Fibroblast of the conjunctiva (primary cell): Measurements from ENCODE around the gene C1S.
"Not testable (repeated sequence)": the region's sequence is repeated elsewhere in the genome, so short reads cannot be mapped to it uniquely, and the experiment has no call there.

ENCODE experiments used
- DNase-seq: peaks from one replicate; pipeline ENCODE4 v3.0.0-alpha.2; 2010; ENCODE audit warnings: low read depth

The C1S gene

GRCh38 chr12:7102582-7102981 lies 42.1 kb downstream of the C1S start:
- no peak for DNase-seq

DNA sequence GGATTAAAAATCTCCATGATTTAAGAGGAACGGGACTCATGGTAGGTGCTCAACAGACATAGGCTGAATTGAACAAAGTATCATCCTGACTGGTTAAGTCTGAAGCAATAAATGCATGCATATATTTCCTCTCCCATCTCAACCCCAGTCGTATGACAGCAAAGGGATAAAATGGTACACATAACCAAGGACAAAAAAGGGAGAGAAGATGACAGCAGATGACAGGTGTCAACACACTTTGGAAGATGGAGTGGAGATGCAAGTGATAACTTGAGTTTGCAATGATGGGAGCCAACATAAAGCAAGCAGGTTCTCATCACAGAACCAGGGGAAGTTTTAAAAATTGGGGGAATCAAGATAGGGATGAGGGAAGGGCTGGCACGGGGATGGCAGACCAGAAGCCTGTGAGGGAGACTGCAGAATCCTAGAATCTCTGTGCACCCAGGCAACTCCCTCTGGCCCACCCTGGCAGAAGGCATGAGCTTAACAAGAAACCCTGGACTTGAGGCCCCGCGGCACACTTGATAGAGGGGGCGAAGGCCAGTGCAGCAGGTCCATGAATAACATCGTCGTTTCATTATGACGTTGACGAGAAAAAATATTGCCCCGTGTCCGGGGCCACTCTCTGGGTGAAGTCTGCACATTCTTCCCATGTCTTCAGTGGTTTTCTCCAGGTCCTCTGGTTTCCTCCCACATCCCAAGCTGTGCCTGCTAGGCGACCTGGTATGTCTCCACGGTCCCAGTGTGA lies 43.5 kb downstream of the C1S start:
- DNase-seq, result no peak

- no peak for DNase-seq
Measured at GRCh38 chr12:7106082-7106481, 45.6 kb downstream of the C1S start.

GRCh38 chr12:7107181-7107580 lies 46.7 kb downstream of the C1S start:
- DNase-seq, result not testable (repeated sequence)

DNA sequence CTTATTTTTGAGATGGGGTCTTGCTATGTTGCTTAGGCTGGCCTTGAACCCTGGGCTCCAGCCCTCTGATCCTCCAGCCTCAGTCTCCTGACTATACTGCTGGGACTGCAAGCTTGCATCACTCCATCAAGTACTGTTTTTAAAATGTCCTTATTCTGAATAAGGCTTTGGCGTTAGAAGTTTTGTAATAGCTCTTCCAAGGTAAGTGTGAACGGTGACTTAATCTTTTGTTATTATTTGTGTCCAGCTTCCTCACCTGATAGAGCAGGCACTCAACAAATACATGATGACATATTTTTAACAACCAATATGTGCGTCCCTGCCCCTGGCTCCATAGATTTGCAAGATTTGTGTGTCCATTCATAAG lies 47.1 kb downstream of the C1S start:
- DNase-seq, result no peak

DNA sequence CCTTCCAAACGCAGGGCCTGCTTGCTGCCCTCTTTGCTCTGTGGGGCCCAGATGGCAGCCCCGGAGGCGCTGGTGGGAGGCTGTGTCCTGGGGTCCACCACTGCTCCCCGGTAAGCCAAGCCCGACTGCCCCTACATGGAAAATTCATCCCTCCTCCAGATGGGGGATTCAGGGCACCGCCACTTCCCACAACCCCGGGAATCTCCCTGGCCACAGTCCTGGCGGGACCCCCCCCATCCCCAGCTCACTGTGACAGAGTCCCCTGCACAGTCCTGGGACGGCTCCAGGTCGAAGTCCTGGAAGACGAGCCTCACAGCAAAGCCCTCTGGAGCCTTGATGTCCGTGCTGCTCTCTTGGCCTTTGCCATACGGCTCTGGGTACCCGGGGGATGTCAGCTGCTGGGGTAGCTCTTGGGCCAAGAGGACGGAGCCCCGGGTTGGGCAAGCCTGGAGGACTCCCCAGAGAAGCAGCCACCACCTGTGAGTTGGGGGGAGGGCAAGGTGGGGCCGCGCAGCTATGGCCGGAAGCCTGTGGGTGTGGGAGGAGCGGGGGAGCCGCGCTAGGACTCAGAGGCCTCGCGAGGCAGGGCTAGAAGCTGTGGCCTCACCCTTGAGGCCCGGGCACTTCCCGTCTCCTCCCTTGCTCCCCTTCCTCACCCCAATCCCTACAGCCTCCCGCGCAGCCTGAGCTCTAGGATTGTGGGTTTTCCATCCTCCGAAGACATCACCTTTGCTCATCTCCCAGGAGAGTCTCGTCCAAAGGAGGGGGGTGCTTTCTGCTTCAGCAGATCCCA lies 47.7 kb downstream of the C1S start:
- DNase-seq, result peak; percentile 55

DNA sequence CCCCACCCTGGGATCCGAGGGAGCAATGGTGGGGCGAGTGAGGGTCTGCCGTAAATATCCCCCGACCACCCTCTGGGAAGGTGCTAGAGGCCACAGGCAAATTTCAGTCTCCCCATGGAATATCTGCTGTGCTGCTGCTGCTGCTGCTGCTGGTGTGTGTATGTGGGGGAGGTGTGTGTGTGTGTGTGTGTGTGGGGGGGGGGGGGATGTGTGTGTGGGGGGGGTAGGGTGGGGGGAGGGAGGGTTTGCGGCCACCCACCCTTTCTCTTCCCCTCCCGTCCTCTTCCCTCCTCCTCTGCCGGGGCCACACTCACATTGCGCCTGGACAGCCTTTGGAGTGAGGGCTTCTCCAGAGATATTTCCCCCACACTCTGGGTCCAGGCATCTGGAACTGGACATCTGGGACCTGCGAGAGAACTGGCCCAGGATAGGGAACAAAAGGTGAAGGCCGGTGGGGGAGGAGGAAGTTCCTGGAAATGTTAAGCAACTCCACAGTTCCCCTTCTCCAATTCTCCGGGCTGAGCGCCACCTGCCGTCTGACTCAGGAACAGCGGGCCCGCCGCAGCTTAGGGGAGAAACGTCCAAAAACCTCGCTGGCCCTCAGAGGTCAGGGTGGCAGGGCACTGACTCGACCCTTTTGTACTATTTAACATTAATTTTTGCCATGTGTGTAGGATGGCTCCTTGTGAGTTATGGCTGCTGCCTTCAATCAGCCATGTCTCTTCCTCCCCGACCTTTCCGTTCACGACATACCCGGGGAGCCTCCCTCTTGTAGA lies 48.5 kb downstream of the C1S start, which contains the start of gene C1RL:
Gene C1RL (minus strand): TSS at position 419 of the 776 bp plus-strand sequence. CDS start 34 bp downstream, at position 385.
- DNase-seq, result peak; percentile 91

GRCh38 chr12:7109572-7109920 lies 49.0 kb downstream of the C1S start:
- no peak for DNase-seq

DNA sequence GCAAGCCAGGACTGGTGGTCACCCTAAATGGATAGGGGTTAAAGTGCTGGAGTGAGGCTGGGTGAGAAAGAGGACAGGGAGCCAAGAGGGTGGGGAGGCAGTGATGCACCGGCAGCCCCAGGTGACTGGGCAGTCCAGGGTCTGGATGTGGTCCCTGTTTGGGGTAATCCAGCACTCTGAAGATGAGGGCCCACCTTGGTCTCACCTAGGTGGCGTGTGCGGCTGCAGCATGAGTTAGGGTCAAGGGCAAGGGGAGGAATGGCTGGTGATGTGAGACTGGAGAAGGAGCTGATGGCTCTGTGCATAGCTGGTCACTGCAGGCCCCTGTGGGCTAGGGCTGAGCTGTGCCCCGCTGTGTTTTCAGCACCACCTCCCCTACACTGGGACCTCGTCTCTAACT lies 50.1 kb downstream of the C1S start:
- no peak for DNase-seq

DNA sequence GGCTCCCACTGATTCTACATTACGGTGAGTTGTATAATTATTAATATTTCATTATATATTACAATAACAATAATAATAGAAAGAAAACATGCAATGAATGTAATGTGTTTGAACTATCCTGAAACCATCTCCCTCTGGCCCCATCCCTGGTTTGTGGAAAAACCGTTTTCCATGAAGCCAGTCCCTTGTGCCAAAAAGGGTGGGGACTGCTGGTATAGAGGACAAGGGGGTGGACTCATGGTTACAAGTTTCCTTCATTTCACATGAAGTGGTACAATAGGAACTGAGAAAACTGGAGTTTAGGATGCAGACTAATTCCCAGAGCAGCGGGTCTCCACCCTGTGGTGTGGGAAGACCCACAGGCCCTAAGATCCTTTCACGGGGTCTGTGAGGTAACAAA lies 51.5 kb downstream of the C1S start:
- DNase-seq, result no peak

DNA sequence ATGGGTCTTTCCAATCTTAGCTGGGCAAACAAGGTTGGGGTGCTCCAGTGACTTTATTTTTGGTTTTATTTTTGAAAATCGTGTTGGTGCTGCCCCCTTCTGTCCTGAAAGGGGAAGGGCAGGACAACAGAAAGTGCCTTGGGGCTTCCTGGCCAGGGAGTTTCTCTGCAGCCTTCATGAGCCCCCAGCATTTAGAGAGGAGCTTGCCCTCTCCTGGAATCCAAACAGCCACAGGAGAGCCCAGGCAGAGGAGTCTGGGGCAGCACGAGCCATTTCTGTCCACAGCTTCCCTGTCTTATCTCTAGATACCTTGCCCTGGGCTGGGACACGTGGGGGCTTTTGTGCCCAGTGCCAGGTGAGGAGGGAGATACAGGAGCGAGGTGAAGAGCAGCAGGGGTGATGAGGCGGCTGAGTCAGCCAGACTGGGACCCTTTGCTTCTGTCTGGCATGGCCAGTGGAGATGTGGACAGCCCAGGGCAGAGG lies 52.9 kb downstream of the C1S start:
- peak; percentile 34 for DNase-seq

DNA sequence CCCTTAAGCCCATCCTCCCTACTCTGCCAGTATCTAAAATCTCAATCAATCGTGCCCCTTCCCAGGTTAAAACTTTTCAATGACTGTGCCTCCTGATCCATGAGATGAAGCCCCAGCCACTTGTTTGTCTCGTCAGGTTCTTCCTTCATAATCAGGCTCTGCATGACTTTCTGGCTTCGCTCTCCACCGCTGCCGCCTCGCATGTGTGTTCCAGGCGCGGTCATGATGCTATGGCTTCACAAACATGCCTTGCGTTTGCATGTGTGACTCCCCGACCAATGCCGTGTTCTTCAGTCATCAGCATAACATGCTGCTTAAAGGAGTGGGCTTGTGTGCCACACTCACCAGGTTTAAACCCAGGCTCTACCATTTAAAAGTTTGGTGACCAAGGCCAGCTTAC lies 53.5 kb downstream of the C1S start:
- no peak for DNase-seq

GRCh38 chr12:7114851-7115250 lies 54.3 kb downstream of the C1S start:
- no peak for DNase-seq

- no peak for DNase-seq
Measured at GRCh38 chr12:7116196-7116595, 55.7 kb downstream of the C1S start.

DNA sequence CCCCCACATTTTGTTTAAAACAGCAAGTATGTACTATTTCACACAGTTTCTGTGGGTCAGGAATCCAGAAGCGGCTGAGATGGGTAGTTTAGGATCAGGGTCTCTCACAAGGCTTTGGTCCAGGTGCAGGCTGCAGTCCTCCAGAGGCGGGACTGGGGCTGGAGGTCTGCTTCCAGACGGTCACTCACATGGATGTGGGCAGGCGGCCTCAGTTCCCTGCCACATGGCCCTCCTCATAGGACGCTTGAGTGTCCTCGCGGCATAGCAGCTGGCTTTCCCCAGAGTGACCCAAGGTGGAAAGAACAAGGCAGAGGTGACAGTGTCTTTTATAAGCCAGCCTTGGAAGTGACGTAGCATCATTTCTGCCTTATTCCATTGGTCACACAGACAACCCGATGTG lies 56.4 kb downstream of the C1S start:
- DNase-seq, result no peak

GRCh38 chr12:7117670-7118069 lies 57.2 kb downstream of the C1S start:
- no peak for DNase-seq

DNA sequence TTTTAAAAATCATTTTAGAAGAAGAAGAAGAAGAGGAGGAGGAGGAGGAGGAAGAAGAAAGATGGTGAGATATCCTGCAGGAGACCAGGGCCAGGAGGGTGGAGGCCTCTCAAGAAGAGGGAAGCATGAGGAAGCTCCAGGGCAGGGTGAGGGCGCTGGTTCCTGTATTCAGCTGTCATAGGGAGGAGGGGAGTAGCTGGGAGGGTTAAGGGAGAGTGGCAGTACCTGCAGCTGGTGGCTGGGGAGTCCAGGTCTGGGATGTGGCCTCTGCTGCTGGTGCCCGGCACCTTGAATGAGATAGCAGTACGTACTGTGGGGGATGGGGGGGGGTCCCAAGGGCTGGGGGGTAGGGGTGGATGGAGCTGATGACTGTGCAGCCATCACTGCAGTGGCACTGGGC lies 58.4 kb downstream of the C1S start:
- no peak for DNase-seq

DNA sequence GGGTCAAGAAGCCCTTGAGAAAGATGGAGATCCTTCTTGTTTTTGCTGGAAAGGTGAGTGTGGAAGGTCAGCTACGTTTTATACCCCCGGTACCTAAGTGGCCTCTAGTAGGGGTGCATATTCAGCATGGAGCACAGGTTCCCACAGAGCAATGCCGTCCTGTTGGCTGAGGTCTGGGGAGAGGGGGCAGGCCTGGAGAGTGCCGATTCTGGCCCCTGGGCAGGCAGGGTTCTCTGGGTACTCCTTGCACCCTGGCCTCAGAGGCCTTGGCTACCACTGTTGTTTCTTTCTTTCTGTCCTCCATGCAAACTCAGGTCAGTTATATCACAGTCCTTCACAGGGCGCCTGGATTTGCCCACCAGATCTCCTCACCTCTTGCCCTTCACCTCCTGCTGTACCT lies 59.6 kb downstream of the C1S start:
- DNase-seq, result no peak
